ENCODE measurements around the gene SLC34A3.

Gene SLC34A3

DNA sequence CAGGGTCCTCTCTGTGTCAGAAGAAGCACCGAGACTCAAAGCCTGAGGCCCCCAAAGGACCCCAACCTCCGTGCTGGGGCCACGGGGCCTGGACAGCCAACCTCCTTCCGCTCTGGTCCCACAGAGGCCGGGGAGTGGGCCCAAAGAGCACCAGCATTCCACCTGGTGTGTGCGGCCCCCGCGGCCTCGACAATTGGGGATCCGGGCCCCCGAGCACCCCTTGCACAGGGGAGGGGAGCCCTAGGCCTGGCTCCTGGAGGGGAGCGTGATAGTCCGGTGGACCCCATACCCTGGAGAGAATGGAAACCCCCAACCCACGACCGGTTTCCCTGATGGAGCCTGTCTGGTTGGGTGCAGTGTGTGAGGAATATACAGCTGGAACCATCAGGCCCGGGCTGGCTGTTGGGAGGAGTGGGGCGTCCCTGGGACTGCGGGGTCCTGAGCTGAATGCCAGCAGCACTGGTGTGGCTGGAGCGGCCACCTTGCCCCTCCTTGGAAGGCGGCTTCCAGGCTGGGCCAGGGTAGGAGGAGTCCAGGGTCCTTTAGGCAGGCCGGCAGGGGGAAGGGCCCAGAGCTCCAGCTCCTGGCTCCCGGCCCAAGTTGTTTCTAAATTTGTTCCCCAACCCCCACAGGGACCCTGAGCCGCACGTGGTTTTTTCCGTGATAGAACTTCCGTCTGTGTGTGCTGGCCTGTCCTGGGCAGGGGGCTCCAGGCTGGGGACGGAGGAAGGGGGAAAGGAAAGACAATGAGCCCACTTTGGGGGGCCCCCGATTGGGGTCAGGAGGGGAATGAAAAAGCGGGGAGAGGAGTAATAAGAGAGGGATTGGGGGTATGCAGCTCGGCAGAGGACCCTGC is 46.0 kb downstream of the SLC34A3 start:
- peak; percentile 53 for DNase-seq (ENCODE audit: low read depth, low spot score)
- in situ Hi-C loops (cut with HindIII; ENCODE audit: low sequenced_read_pairs) = no loop called here
- H3K4me3 ChIP-seq (ENCODE audit: low read depth, low read length) = peak overlapping the region; percentile 65

GRCh38 chr9:137277329-137278041 is 46.8 kb downstream of the SLC34A3 start, which contains the start of gene TOR4A:
Gene TOR4A (plus strand): TSS chr9:137277726. CDS start chr9:137278690, 964 bp downstream.
- in situ Hi-C loops (cut with HindIII; ENCODE audit: low sequenced_read_pairs) = no loop called here
- peak within 1 kb of the TSS; percentile 65 for H3K4me3 ChIP-seq (ENCODE audit: low read depth, low read length)
- TF ChIP-seq, protein P1, sequence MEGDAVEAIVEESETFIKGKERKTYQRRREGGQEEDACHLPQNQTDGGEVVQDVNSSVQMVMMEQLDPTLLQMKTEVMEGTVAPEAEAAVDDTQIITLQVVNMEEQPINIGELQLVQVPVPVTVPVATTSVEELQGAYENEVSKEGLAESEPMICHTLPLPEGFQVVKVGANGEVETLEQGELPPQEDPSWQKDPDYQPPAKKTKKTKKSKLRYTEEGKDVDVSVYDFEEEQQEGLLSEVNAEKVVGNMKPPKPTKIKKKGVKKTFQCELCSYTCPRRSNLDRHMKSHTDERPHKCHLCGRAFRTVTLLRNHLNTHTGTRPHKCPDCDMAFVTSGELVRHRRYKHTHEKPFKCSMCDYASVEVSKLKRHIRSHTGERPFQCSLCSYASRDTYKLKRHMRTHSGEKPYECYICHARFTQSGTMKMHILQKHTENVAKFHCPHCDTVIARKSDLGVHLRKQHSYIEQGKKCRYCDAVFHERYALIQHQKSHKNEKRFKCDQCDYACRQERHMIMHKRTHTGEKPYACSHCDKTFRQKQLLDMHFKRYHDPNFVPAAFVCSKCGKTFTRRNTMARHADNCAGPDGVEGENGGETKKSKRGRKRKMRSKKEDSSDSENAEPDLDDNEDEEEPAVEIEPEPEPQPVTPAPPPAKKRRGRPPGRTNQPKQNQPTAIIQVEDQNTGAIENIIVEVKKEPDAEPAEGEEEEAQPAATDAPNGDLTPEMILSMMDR (IDR thresholded peaks at IDR 0.05; ENCODE audit: low read depth, low read length) = peak; percentile 49
- peak; percentile 89 for DNase-seq (ENCODE audit: low read depth, low spot score)

More for the DNA sequence above, 46.0 kb downstream of the SLC34A3 start:
- TF ChIP-seq, protein P1 (IDR thresholded peaks at IDR 0.05; ENCODE audit: low read depth, low read length) = no peak

GRCh38 chr9:137278061-137278701 is 47.5 kb downstream of the SLC34A3 start:
- DNase-seq (ENCODE audit: low read depth, low spot score) = no peak
- TF ChIP-seq, protein P1 (IDR thresholded peaks at IDR 0.05; ENCODE audit: low read depth, low read length) = no peak
- in situ Hi-C loops (cut with HindIII; ENCODE audit: low sequenced_read_pairs) = no loop called here
- peak overlapping the region; percentile 65 for H3K4me3 ChIP-seq (ENCODE audit: low read depth, low read length)

DNA sequence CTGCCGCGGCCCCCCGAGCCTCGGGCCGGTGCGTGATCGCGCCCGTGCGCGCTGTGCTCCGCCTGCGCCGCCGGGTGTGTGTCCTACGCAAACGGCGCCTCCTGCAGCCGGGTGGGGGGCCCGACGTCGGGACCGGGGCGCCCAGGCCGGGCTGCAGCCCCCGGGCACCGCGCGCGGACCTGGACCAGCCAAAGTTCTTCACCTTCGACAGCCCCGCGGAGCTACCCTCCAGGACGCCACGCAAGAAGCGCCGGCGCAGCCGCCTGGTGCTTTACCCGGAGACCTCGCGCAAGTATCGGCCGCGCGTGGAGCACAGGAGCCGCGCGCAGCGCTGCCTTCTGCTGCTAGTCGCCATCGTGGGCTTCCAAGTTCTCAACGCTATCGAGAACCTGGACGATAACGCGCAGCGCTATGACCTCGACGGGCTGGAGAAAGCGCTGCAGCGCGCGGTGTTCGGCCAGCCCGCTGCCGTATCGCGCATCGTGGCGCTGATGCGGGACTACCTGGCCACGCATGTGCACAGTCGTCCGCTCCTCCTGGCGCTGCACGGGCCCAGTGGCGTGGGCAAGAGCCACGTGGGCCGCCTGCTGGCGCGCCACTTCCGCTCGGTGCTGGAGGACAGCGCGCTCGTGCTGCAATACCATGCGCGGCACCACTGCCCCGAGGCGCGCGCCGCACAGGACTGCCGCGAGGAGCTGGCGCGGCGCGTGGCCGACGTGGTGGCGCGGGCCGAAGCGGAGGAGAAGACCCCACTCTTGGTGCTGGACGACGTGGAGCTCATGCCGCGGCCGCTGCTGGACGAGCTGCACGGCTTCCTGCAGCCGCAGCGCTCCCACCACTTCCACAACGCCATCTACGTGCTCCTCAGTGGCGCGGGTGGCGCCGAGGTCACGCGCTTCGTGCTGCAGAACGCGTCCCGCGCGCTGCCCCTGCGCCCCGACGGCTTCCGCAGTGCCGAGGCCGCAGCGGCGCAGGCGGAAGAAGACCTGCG is 48.3 kb downstream of the SLC34A3 start:
- in situ Hi-C loops (cut with HindIII; ENCODE audit: low sequenced_read_pairs) = no loop called here
- H3K4me3 ChIP-seq (ENCODE audit: low read depth, low read length) = peak overlapping the region; percentile 65
- no peak for DNase-seq (ENCODE audit: low read depth, low spot score)
- TF ChIP-seq, protein P1 (IDR thresholded peaks at IDR 0.05; ENCODE audit: low read depth, low read length) = no peak

- DNase-seq (ENCODE audit: low read depth, low spot score) = no peak
- TF ChIP-seq, protein P1 (IDR thresholded peaks at IDR 0.05; ENCODE audit: low read depth, low read length) = no peak
- in situ Hi-C loops (cut with HindIII; ENCODE audit: low sequenced_read_pairs) = no loop called here
- no peak overlapping the region for H3K4me3 ChIP-seq (ENCODE audit: low read depth, low read length)
Measured at GRCh38 chr9:137279741-137280473, 49.2 kb downstream of the SLC34A3 start.
